ENCODE results near the gene SAMD5. TPM values are rescaled to one million over a fixed set of nuclear protein-coding genes. Genes with fewer than 3 reads are reported as not detected.

The SAMD5 gene
- total RNA-seq, 1 experiment from 2014 or later = 6.1 TPM

DNA sequence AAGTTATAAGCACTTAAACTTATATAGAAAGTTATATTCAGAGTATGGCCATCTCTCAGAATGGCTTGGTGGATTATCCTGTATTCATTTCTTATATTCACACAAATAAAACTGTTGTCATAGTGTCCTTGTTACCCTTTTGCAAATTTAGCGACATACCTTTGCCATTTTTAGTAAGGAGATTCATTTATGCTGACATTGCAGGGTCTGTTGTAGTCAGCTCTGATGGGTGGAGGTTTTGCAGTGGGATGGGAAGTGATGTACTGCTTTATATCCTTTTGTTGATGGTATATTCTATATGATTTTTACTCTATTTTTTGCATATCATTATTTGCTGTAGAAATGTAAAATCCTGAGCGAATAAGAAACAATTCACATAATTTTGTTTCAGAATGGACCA is 35.9 kb downstream of the SAMD5 start:
- no peak for DNase-seq (ENCODE audit: low spot score)
- no TSS peak for BruUV-seq (replicated peaks)
- intact Hi-C loops (cut with micrococcal nuclease; ENCODE audit: unreplicated experiment) = no loop called here
- TF ChIP-seq CTCF (conservative IDR thresholded peaks at IDR 0.05; ENCODE audit: low read depth, low read length) = no peak
- no peak for TF ChIP-seq EZH2 (IDR thresholded peaks at IDR 0.05; ENCODE audit: borderline replicate concordance, low read depth, low read length, poor library complexity, severe bottlenecking)
- peaks cover 9% of the 10 kb centered on the region for H3K9me3 ChIP-seq (ENCODE audit: low read depth, low read length, poor library complexity, severe bottlenecking)
- H3K27ac ChIP-seq (ENCODE audit: low read depth, low read length, poor library complexity, severe bottlenecking) = no peak overlapping the region
- ChIA-PET CTCF (no interaction called here), POLR2A (ENCODE audit: low non-redundant PET) (no interaction called here)
- H3K4me1 ChIP-seq (ENCODE audit: insufficient read depth, low read length, poor library complexity, severe bottlenecking) = peaks cover 24% of the 10 kb centered on the region
- H3K36me3 ChIP-seq (ENCODE audit: insufficient read depth, low read length, poor library complexity, severe bottlenecking) = no peaks in the 10 kb centered on the region
- no peaks in the 10 kb centered on the region for H3K27me3 ChIP-seq (replicated peaks; ENCODE audit: insufficient read depth, low read depth, low read length, poor library complexity)
- no peak overlapping the region for H3K4me3 ChIP-seq (ENCODE audit: low read depth, low read length, poor library complexity, severe bottlenecking)

- Histone ChIP-seq H3K4me1 (ENCODE audit: insufficient read depth, low read length, poor library complexity, severe bottlenecking) (peaks cover 20% of the 10 kb centered on the region), H3K27ac (ENCODE audit: low read depth, low read length, poor library complexity, severe bottlenecking) (no peak overlapping the region), H3K27me3 (replicated peaks; ENCODE audit: insufficient read depth, low read depth, low read length, poor library complexity) (no peaks in the 10 kb centered on the region), H3K36me3 (ENCODE audit: insufficient read depth, low read length, poor library complexity, severe bottlenecking) (no peaks in the 10 kb centered on the region), H3K4me3 (ENCODE audit: low read depth, low read length, poor library complexity, severe bottlenecking) (no peak overlapping the region), H3K9me3 (ENCODE audit: low read depth, low read length, poor library complexity, severe bottlenecking) (peaks cover 6% of the 10 kb centered on the region)
- POLR2A ChIA-PET (ENCODE audit: low non-redundant PET) = no interaction called here
- intact Hi-C loops (cut with micrococcal nuclease; ENCODE audit: unreplicated experiment) = no loop called here
- DNase-seq (ENCODE audit: low spot score) = no peak
- no TSS peak for BruUV-seq (replicated peaks)
- CTCF ChIA-PET = no interaction called here
- TF ChIP-seq CTCF (conservative IDR thresholded peaks at IDR 0.05; ENCODE audit: low read depth, low read length) (no peak), EZH2 (IDR thresholded peaks at IDR 0.05; ENCODE audit: borderline replicate concordance, low read depth, low read length, poor library complexity, severe bottlenecking) (no peak)
Measured at GRCh38 chr6:147546501-147547368, 38.2 kb downstream of the SAMD5 start.

DNA sequence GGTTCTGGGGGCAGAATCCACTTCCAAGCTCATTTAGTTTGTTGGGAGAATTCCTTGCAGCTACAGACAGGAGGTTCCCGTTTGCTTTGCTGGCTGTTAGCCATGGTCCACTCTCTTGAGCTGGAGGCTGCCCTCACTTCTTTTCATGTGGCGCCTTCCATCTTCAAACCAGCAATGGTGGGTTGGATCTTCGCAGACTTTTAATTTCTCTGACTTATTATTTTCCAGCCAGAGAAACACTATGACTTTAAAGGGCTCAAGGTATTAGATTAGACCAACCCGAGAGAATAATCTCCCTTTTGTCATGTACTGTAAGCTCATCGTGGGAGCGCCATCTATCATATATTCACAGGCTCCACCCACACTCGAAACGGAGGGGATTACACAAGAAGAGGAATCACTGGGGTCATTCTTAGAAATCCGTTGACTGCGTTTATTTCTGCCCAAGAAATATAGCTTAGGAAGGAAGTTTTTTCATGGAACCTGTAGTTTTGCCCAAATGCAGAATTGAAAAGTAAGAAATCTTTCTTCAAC is 38.9 kb downstream of the SAMD5 start:
- CTCF ChIA-PET = no interaction called here

More for the DNA sequence above, 38.9 kb downstream of the SAMD5 start:
- Histone ChIP-seq H3K27ac (ENCODE audit: low read depth, low read length, poor library complexity, severe bottlenecking) (no peak overlapping the region), H3K27me3 (replicated peaks; ENCODE audit: insufficient read depth, low read depth, low read length, poor library complexity) (no peaks in the 10 kb centered on the region), H3K4me3 (ENCODE audit: low read depth, low read length, poor library complexity, severe bottlenecking) (no peak overlapping the region), H3K4me1 (ENCODE audit: insufficient read depth, low read length, poor library complexity, severe bottlenecking) (peaks cover 23% of the 10 kb centered on the region), H3K9me3 (ENCODE audit: low read depth, low read length, poor library complexity, severe bottlenecking) (no peaks in the 10 kb centered on the region), H3K36me3 (ENCODE audit: insufficient read depth, low read length, poor library complexity, severe bottlenecking) (no peaks in the 10 kb centered on the region)
- POLR2A ChIA-PET (ENCODE audit: low non-redundant PET) = no interaction called here
- TF ChIP-seq EZH2 (IDR thresholded peaks at IDR 0.05; ENCODE audit: borderline replicate concordance, low read depth, low read length, poor library complexity, severe bottlenecking) (no peak), CTCF (conservative IDR thresholded peaks at IDR 0.05; ENCODE audit: low read depth, low read length) (no peak)
- no TSS peak for BruUV-seq (replicated peaks)
- intact Hi-C loops (cut with micrococcal nuclease; ENCODE audit: unreplicated experiment) = no loop called here
- DNase-seq (ENCODE audit: low spot score) = no peak
